Lung (tissue), 12 donors: Measurements from ENCODE around the gene AHCYL2. TPM values are rescaled to one million over a fixed set of nuclear protein-coding genes. Genes with fewer than 3 reads are reported as not detected.

ENCODE experiments used
- ATAC-seq: fragments of 200-7000 bp; cut with Tn5 transposase; one replicate; pipeline ENCODE4 v1.9.1; 2020; ENCODE audit warnings: moderate number of reproducible peaks; ENCODE audit not compliant: insufficient read depth, low FRiP score
- DNase-seq, 3 donors: peaks; one replicate each; pipeline ENCODE4 v3.0.0-alpha.2; 2013 to 2017
- H3K27ac ChIP-seq, 2 donors: one replicate each; pipeline ENCODE4 v1.5.1; 2013; ENCODE audit warnings: mild to moderate bottlenecking in 2 of 2, moderate library complexity in 2 of 2, control low read depth in 1 of 2, inconsistent platforms in 1 of 2, low read depth in 1 of 2, low read length in 1 of 2
- H3K27me3 ChIP-seq, 3 donors: one replicate each; pipeline ENCODE4 v1.5.1; 2013; ENCODE audit warnings: low read length in 2 of 3; ENCODE audit not compliant: control insufficient read depth in 3 of 3, insufficient read depth in 3 of 3
- H3K36me3 ChIP-seq, 4 donors: one replicate each; pipeline ENCODE4 v1.5.1; 2013; ENCODE audit warnings: low read length in 4 of 4, mild to moderate bottlenecking in 1 of 4, moderate library complexity in 1 of 4; ENCODE audit not compliant: control insufficient read depth in 4 of 4, insufficient read depth in 4 of 4
- H3K4me1 ChIP-seq, 5 donors: one replicate each; pipeline ENCODE4 v1.5.1; 2013; ENCODE audit warnings: low read length in 5 of 5, mild to moderate bottlenecking in 2 of 5, moderate library complexity in 1 of 5; ENCODE audit not compliant: control insufficient read depth in 5 of 5, insufficient read depth in 5 of 5
- H3K4me3 ChIP-seq: one replicate; pipeline ENCODE4 v1.5.1; 2013; ENCODE audit warnings: mild to moderate bottlenecking, control low read depth, moderate library complexity
- H3K9ac ChIP-seq, 2 donors: one replicate each; pipeline ENCODE4 v1.5.1; 2013; ENCODE audit warnings: low read length in 2 of 2, control low read depth in 1 of 2; ENCODE audit not compliant: insufficient read depth in 1 of 2
- H3K9me3 ChIP-seq, 4 donors: one replicate each; pipeline ENCODE4 v1.5.1; 2013; ENCODE audit warnings: low read length in 3 of 4, mild to moderate bottlenecking in 1 of 4, moderate library complexity in 1 of 4; ENCODE audit not compliant: control insufficient read depth in 4 of 4, insufficient read depth in 3 of 4
- CTCF ChIP-seq: IDR thresholded peaks from 2 replicates; pipeline ENCODE4 v1.5.1; 2012; ENCODE audit warnings: mild to moderate bottlenecking; ENCODE audit errors: control extremely low read depth, extremely low read depth
- WGBS, 2 donors: extraction: QIAGEN DNeasy Blood & Tissue Kit; methylation state at CpG; one replicate each; pipeline ENCODE4 v1.1.7; 2013; 5-methylcytosine and 5-hydroxymethylcytosine counted together
- polyA plus RNA-seq, 2 donors: library from polyadenylated mRNA; stranded (reverse); fragments of 200-250 nt; gene quantifications; one replicate each; pipeline ENCODE4 v1.2.1, GENCODE V29; 2013
- total RNA-seq, 2 donors: library from RNA; depleted of rRNA in 1 of 2; stranded (reverse); fragments of >200 nt in 1 of 2; gene quantifications; one replicate each; pipeline ENCODE4 v1.2.1, GENCODE V29; 2014 to 2021
- donor health status: control.
- donor health status: control.
- donor health status: Bipolar disorder and iron deficiency.
- donor health status: healthy.
- donor health status: DM: yes; HTN: yes; CAD: no.

The AHCYL2 gene
- total and polyA plus RNA-seq, 4 donors, result 16.3 to 172 (median 93.8) TPM

DNA sequence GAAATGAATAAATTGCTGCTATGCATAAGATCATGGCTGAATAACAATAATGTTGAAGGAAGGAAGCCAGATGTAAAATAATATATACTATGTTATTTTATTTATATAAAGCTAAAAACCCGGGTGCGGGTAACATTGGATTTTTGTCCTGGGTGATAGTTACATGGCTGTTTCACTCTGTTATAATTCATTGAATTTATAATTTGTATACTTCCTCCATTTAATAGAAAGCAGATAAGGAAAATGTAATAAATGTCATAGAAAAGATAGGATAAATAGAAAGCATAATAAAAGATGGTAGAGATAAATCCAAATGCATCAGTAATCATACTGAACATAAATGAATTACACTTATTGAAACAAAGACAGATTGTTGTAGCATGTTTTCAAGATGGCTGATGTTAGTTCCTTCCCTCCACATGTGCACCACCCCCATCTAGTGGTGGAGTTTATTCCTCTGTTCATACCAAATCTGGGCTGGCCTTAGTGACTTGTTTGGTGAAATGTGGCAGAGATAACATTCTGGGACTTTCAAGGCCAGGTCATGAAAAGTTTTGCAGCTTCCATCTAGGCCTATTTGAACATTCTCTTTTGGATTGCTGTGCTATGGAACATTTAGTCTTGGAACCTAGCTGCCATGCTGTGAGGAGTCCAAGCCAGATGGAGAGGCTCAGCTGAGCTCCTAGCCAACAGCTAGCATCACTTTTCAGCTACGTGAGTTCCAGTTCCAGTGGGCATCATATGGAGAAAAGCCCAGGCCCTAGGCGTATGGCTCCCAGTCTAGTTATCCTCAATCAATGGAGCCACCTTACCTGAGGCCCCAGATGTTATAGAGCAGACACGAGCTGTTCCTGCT, 46.9 kb downstream of the AHCYL2 start:
- Histone ChIP-seq H3K27ac (no peak overlapping the region), H3K36me3 (peaks cover 0 to 4% (median 2%) of the 10 kb centered on the region in 4 donors), H3K9ac (no peak overlapping the region), H3K4me1 (no peaks in the 10 kb centered on the region), H3K27me3 (no peaks in the 10 kb centered on the region), H3K9me3 (peaks cover 0 to 4% (median 0%) of the 10 kb centered on the region in 4 donors), H3K4me3 (no peak overlapping the region)
- DNase-seq (no peak), ATAC-seq (peak; percentile 82)
- TF ChIP-seq CTCF, result peak; percentile 68
- WGBS, 2 donors, result 69 to 70% methylated on average over 5 of the region's 5 CpGs

DNA sequence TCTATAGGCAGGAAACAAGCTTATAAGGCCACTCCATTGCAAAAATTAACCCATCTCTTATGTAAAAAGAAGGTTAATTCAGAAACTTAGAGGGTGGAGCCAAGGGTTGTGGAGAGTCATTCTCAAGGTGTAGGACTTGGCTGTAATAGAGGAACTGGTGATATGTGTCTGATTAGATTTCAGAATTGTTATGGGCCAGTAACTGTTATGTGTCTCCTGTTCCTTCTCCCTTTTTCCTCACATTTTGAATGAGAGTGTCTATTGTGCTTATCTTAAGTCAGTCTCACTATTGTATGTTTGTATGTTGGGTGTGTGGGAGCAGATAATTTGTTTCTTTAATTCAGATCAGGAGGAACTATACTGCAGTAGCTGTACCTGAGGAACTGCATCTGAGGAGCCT, 49.1 kb downstream of the AHCYL2 start:
- Histone ChIP-seq H3K9ac (no peak overlapping the region), H3K4me1 (no peaks in the 10 kb centered on the region), H3K27ac (no peak overlapping the region), H3K36me3 (peaks cover 0 to 4% (median 2%) of the 10 kb centered on the region in 4 donors), H3K9me3 (peaks cover 0 to 4% (median 0%) of the 10 kb centered on the region in 4 donors), H3K27me3 (no peaks in the 10 kb centered on the region), H3K4me3 (no peak overlapping the region)
- DNase-seq (no peak), ATAC-seq (no peak)
- TF ChIP-seq CTCF, result no peak

DNA sequence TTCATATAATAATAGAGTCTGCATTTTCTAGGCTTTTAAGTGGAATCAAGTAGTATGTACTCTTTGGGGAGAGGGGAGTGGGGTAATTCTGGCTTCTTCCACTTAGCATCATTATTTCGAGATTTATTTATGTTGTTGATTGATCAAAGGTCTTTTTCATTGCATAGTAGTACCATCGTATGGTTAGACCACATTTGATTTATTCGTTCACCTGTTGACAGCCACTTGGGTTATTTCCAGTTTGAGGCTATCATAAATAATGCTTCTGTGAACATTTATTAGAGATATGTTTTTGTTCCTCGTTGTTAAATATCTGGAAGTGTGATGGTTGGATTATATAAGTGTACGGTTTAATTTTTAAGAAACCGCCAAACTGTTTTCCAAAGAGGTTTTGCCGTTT, 52.8 kb downstream of the AHCYL2 start:
- no peak overlapping the region for H3K4me3 ChIP-seq
- no peak for DNase-seq
- H3K9me3 ChIP-seq, result peaks cover 0 to 4% (median 0%) of the 10 kb centered on the region in 4 donors
- no peak overlapping the region for H3K9ac ChIP-seq
- H3K27ac ChIP-seq, result no peak overlapping the region
- TF ChIP-seq CTCF, result no peak
- ATAC-seq, result no peak
- H3K4me1 ChIP-seq, result no peaks in the 10 kb centered on the region
- H3K36me3 ChIP-seq, result peaks cover 0 to 4% (median 2%) of the 10 kb centered on the region in 4 donors
- no peaks in the 10 kb centered on the region for H3K27me3 ChIP-seq
- whole genome bisulfite sequencing, 2 donors, result 62 to 63% methylated on average over 7 of the region's 7 CpGs
